ENCODE measurements around the gene SPSB1.
A peak's percentile ranks its signal among the peaks of the same experiment; 100 is the strongest.

The SPSB1 gene

GRCh38 chr1:9402717-9403225, 110.1 kb downstream of the SPSB1 start:
- no peak for DNase-seq
- intact Hi-C loops (cut with DNase I) = no loop called here

GRCh38 chr1:9404117-9404914, 111.6 kb downstream of the SPSB1 start:
- intact Hi-C loops (cut with DNase I) = no loop called here
- DNase-seq = no peak

GRCh38 chr1:9406111-9406510, 113.4 kb downstream of the SPSB1 start:
- intact Hi-C loops (cut with DNase I) = no loop called here
- DNase-seq = no peak

- intact Hi-C loops (cut with DNase I) = no loop called here
- peak in 1 of 10 donors; percentile 30 for DNase-seq
Measured at GRCh38 chr1:9410737-9411297, 118.1 kb downstream of the SPSB1 start.

- intact Hi-C loops (cut with DNase I) = no loop called here
- DNase-seq = peak in 2 of 10 donors; percentile 31 to 38
Measured at GRCh38 chr1:9413071-9413876, 120.6 kb downstream of the SPSB1 start.

GRCh38 chr1:9413877-9414213, 121.2 kb downstream of the SPSB1 start:
- DNase-seq = peak in 2 of 10 donors; percentile 62 to 68
- intact Hi-C loops (cut with DNase I) = no loop called here

- intact Hi-C loops (cut with DNase I) = no loop called here
- peak in 1 of 10 donors; percentile 45 for DNase-seq
Measured at GRCh38 chr1:9416506-9416905, 123.8 kb downstream of the SPSB1 start.

GRCh38 chr1:9416918-9417500, 124.3 kb downstream of the SPSB1 start:
- intact Hi-C loops (cut with DNase I) = no loop called here
- peak in 1 of 10 donors; percentile 62 for DNase-seq

- DNase-seq = peak in 1 of 10 donors; percentile 43
- intact Hi-C loops (cut with DNase I) = no loop called here
Measured at GRCh38 chr1:9417695-9418094, 125.0 kb downstream of the SPSB1 start.

- intact Hi-C loops (cut with DNase I) = no loop called here
- peak in 2 of 10 donors; percentile 30 to 36 for DNase-seq
Measured at GRCh38 chr1:9418851-9419250, 126.2 kb downstream of the SPSB1 start.
